HUES64 (cell line): ENCODE results near the gene CRELD2. TPM values are rescaled to one million over a fixed set of nuclear protein-coding genes. Genes with fewer than 3 reads are reported as not detected.

Experiments
- H3K27ac ChIP-seq: 2 replicates; pipeline ENCODE4 v1.7.0; 2013; ENCODE audit warnings: low read depth, low read length, inconsistent platforms
- H3K27me3 ChIP-seq: 2 replicates; pipeline ENCODE4 v1.6.1; 2013; ENCODE audit warnings: mild to moderate bottlenecking, low read length; ENCODE audit not compliant: insufficient read depth
- H3K36me3 ChIP-seq: 2 replicates; pipeline ENCODE4 v1.6.1; 2013; ENCODE audit warnings: mild to moderate bottlenecking, low read length; ENCODE audit not compliant: insufficient read depth
- H3K4me1 ChIP-seq: 2 replicates; pipeline ENCODE4 v1.6.1; 2013; ENCODE audit warnings: mild to moderate bottlenecking, low read length, moderate library complexity; ENCODE audit not compliant: insufficient read depth
- H3K4me3 ChIP-seq: 2 replicates; pipeline ENCODE4 v1.5.1; 2013; ENCODE audit warnings: mild to moderate bottlenecking, low read length, moderate library complexity
- H3K9ac ChIP-seq: 2 replicates; pipeline ENCODE4 v1.6.1; 2013; ENCODE audit warnings: mild to moderate bottlenecking, low read depth, low read length
- H3K9me3 ChIP-seq: 2 replicates; pipeline ENCODE4 v1.6.1; 2013; ENCODE audit warnings: low read depth, low read length; ENCODE audit not compliant: insufficient read depth
- WGBS: fragments of 150-250, 120-280 bp; methylation state at CpG from one replicate; pipeline ENCODE4 v1.1.7; 2013; ENCODE audit warnings: missing lambda C conversion rate; 5-methylcytosine and 5-hydroxymethylcytosine counted together
- polyA plus RNA-seq, 2 experiments: library from polyadenylated mRNA; stranded (reverse); fragments of 50-300 nt; gene quantifications; one replicate each; pipeline ENCODE4 v1.2.3, GENCODE V29; 2013

CRELD2 gene, protein sequence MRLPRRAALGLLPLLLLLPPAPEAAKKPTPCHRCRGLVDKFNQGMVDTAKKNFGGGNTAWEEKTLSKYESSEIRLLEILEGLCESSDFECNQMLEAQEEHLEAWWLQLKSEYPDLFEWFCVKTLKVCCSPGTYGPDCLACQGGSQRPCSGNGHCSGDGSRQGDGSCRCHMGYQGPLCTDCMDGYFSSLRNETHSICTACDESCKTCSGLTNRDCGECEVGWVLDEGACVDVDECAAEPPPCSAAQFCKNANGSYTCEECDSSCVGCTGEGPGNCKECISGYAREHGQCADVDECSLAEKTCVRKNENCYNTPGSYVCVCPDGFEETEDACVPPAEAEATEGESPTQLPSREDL
- polyA plus RNA-seq (2013, experiment 1 of 2): 26.5 TPM
- polyA plus RNA-seq (2013, experiment 2 of 2): 22.8 TPM

DNA sequence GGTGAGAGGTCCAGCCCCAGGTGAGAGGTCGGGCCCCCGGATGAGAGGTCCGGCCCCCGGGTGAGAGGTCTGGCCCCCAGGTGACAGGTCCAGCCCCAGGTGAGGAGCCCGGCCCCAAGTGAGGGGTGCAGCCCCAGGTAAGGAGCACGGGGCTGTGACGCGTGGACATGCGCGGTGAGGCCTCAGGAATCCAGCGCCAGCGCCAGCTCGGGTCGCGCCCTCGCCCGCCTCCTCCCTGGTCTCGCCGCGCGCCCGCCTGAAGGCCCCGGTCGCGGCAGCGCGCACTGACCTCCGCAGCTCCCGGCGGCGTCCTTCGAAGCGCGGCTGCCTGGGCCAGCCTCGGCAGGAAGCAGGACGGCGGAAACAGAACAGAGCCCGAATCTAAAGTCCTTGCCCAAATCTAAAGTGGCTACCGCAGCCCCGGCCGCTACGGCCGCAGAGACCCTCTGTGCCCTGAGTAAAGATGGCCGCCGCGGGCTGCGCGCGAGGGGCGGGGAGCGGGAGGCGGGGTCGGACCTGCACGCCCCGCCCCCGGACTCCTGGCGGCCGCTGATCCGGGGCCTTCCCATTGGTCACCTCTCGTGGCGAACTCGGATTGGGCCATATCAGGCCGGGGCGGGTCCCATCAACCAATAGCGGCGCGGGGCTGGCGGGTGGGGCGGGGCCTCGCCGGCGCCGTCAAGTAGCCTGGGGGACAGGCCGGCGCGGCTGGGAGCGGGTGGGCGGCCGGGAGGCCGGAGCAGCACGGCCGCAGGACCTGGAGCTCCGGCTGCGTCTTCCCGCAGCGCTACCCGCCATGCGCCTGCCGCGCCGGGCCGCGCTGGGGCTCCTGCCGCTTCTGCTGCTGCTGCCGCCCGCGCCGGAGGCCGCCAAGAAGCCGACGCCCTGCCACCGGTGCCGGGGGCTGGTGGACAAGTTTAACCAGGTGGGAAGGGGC lies at the start of gene CRELD2, which contains the start of gene ALG12:
Gene CRELD2 (plus strand): TSS at position 661 of the 937 bp plus-strand sequence. CDS start 136 bp downstream, at position 797.
Gene ALG12 (minus strand): TSS at position 465 of the 937 bp plus-strand sequence. CDS start 4,673 bp downstream, outside the sequence.
- no peaks in the 10 kb centered on the region for H3K4me1 ChIP-seq
- H3K27ac ChIP-seq: peak within 1 kb of the TSS; percentile 97
- H3K9me3 ChIP-seq: no peaks in the 10 kb centered on the region
- H3K4me3 ChIP-seq: peak within 1 kb of the TSS; percentile 89
- peaks cover 19% of the 10 kb centered on the region for H3K36me3 ChIP-seq
- under 1% methylated on average over 103 of the region's 103 CpGs for WGBS
- H3K27me3 ChIP-seq: no peaks in the 10 kb centered on the region
- peak within 1 kb of the TSS; percentile 93 for H3K9ac ChIP-seq

DNA sequence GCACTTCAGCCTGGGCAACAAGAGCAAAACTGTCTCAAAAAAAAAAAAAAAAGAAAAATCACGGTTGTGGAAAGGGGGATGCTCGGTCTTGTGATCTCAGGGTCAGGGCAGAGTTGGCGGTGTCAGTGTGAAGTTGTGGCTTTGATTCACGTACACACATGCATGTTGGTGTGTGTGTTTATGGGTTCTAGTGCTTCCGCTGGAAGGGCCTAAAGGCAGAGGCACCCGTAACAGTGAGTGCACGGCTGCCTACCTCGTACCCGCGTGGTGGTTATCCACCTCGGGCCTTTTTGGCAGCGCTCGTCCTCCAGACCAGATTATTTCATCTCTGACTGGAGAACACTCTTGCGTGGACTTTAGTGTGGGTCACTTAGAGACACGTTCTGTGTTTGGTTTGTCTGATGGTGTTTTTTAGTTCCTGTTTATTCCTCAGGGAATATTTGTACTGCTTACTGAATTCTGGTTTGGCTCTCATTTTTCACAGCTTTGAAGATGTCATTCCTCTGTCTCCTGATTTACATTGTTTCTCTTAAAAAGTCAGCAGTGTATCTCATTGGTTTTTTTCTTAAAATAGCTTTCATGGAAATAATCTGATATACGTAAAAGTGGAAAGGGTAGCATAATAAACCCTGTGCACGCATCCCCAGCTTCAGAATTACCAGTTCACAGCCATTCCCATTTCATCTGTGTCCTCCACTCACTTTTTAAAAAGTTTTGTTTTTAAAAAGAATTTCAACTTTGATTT lies 49.2 kb upstream of the CRELD2 start:
- Histone ChIP-seq H3K27me3 (no peaks in the 10 kb centered on the region), H3K9me3 (peaks cover 29% of the 10 kb centered on the region), H3K36me3 (0 out of 2 replicates have a peak, but pooled peaks cover 2% of the 10 kb centered on the region), H3K4me1 (no peaks in the 10 kb centered on the region), H3K27ac (no peak overlapping the region), H3K4me3 (no peak overlapping the region), H3K9ac (no peak overlapping the region)
- WGBS: 97% methylated on average over 17 of the region's 17 CpGs

DNA sequence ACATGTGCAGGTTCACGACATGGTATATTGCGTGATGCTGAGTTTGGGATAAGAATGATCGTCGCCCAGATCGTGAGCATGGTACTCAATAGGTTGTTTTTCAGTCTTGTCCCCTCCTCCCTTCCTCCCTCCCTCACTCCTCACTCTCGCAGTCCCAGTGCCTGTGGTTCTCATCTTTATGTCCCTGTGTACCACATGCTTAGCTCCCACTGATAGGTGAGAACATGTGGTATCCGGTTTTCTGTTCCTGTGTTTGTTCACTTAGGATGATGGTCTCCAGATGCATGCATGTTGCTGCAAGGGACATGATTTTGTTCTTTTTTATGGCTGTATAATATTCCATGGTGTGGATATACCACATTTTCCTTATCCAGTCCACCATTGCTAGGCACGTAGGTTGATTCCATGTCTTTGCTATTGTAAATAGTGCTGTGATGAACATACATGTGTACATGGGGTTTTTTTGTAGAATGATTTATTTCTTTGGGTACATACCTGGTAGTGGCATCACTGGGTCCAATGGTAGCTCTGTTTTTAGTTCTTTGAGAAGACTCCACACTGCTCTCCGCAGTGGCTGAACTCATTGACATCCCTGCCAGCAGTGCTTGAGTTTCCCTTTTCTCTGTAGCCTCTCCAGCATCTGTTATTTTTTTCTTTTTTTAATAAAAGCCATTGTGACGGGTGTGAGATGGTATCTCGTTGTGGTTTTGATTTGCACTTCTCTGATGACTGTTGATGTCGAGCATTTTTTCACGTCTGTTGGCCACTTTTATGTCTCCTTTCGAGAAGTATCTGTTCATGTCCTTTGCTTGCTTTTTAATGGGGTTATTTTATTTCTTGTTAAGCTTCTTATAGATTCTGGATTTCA lies 48.4 kb upstream of the CRELD2 start:
- 97% methylated on average over 14 of the region's 14 CpGs for WGBS
- Histone ChIP-seq H3K9me3 (peaks cover 26% of the 10 kb centered on the region), H3K36me3 (no peaks in the 10 kb centered on the region)

DNA sequence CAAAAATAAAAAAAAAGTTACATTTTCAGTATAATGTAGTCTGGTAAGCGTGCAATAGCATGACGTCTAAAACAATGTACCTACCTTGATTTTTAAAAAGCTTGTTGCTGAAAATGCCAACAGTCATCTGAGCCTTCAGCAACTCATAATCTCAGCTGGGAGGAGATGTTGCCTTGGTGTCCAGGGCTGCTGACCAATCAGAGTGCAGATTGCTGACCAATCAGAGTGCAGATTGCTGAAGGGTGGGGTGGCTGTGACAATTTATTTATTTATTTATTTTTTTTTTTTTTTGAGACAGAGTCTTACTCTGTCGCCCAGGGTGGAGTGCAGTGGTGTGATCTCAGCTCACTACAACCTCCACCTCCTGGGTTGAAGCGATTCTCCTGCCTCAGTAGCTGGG lies 47.0 kb upstream of the CRELD2 start:
- Histone ChIP-seq H3K27me3 (no peaks in the 10 kb centered on the region), H3K4me3 (no peak overlapping the region), H3K9me3 (peaks cover 16% of the 10 kb centered on the region), H3K36me3 (peaks cover 1% of the 10 kb centered on the region; the same call in 1 of the 2 replicates), H3K4me1 (no peaks in the 10 kb centered on the region), H3K27ac (no peak overlapping the region), H3K9ac (no peak overlapping the region)
- WGBS: 96% methylated on average over 4 of the region's 4 CpGs

More for the DNA sequence above, 48.4 kb upstream of the CRELD2 start:
- no peak overlapping the region for H3K27ac ChIP-seq
- H3K27me3 ChIP-seq: no peaks in the 10 kb centered on the region
- H3K9ac ChIP-seq: no peak overlapping the region
- H3K4me3 ChIP-seq: no peak overlapping the region
- H3K4me1 ChIP-seq: no peaks in the 10 kb centered on the region

DNA sequence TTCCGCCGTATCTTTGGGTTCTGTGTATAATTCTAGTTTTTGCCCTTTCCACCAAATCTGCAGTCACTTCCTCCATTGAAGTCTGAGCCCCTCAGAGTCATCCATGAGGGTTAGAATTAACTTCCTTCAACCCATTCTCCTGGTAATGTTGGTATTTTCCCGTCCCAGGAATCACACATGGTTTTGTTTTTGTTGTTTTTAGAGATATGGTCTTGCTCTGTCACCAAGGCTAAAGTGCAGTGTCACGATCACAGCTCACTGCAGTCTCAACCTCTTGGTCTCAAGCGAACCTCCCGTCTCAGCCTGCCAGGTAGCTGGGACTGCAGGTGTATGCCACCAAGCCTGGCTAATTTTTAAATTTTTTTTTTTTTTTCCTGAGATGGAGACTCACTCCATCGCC lies 46.1 kb upstream of the CRELD2 start:
- Histone ChIP-seq H3K27ac (no peak overlapping the region), H3K9ac (no peak overlapping the region), H3K9me3 (peaks cover 13% of the 10 kb centered on the region), H3K4me1 (no peaks in the 10 kb centered on the region), H3K4me3 (no peak overlapping the region), H3K27me3 (no peaks in the 10 kb centered on the region), H3K36me3 (peaks cover 4% of the 10 kb centered on the region; the same call in 1 of the 2 replicates)
- WGBS: 95% methylated on average over 7 of the region's 7 CpGs

DNA sequence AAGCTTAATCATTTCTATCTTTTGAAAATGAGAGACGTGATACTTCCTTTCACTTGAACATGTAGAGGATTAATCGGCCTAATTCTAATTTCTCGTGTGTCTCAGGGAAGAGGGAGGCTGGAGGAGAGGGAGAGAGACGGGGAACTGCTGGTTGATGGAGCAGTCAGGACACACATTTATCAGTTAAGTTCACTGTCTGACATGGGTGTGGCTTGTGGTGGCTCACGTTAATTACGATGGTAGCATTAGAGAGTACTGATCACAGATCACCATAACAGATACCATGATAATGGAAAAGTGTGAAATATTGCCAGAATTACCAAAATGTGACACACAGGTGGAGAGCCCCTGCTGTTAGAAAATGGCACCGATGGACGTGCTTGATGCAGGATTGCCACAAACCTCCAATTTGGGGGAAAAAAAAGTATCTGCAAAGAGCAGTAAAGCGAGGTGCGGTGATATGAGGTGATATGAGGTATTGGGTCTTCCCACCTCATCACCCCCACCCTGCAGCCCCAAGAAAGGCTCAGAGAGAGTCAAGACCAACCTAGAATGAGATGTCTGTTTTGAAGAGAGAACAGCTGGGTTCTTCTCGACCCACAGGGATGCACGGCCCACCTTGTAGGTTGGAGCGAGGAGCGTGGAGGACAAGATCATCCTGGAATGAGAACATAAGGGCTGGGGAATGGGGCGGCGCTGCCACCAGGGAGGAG lies 45.0 kb upstream of the CRELD2 start:
- Histone ChIP-seq H3K9me3 (peaks cover 13% of the 10 kb centered on the region), H3K36me3 (peaks cover 10% of the 10 kb centered on the region; the same call in 1 of the 2 replicates), H3K4me1 (no peaks in the 10 kb centered on the region), H3K9ac (no peak overlapping the region), H3K27ac (no peak overlapping the region), H3K4me3 (no peak overlapping the region), H3K27me3 (no peaks in the 10 kb centered on the region)
- WGBS: 93% methylated on average over 16 of the region's 16 CpGs

DNA sequence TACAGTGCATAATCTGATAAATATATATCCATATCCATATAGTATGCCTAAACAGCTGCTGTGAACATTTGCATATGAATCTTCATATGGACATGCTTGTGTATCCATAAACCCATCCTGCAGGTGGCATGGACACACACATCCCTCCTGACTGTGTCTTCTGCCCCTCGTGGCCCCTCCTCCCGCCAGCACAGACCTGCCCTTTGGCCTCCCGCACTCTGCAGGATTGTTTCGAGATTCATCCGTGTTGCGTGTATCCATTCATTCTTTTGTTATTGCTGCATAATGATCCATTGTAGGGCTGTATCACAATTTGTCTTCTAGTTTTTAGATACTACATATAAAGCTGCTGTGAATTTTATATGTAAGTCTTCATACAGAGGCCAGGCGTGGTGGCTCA lies 40.8 kb upstream of the CRELD2 start:
- H3K36me3 ChIP-seq: peaks cover 12% of the 10 kb centered on the region; the same call in 1 of the 2 replicates
- H3K27me3 ChIP-seq: no peaks in the 10 kb centered on the region
- 0 out of 2 replicates have a peak, but pooled peaks cover 7% of the 10 kb centered on the region for H3K4me1 ChIP-seq
- no peaks in the 10 kb centered on the region for H3K9me3 ChIP-seq
- no peak overlapping the region for H3K27ac ChIP-seq
- H3K4me3 ChIP-seq: no peak overlapping the region
- H3K9ac ChIP-seq: no peak overlapping the region
- 94% methylated on average over 7 of the region's 7 CpGs for WGBS

DNA sequence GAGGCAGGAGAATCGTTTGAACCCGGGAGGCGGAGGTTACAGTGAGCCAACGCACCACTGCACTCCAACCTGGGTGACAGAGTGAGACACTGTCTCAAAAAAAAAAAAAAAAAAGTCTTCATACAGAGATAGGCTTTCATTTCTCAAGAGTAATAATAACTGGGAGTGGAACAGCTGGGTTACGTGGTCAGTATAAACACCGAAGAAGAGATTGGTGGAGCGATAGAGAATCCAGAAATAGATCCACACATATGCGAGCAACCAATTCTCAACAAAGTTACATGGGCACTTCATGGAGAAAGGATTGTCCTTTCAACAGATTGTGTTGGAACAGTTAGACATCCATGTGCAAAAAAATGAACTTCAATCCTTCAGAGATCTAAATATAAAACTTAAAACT lies 40.2 kb upstream of the CRELD2 start:
- Histone ChIP-seq H3K9me3 (no peaks in the 10 kb centered on the region), H3K4me3 (no peak overlapping the region), H3K9ac (no peak overlapping the region), H3K36me3 (peaks cover 16% of the 10 kb centered on the region), H3K27ac (no peak overlapping the region), H3K27me3 (no peaks in the 10 kb centered on the region), H3K4me1 (0 out of 2 replicates have a peak, but pooled peaks cover 7% of the 10 kb centered on the region)
- WGBS: 97% methylated on average over 8 of the region's 8 CpGs

DNA sequence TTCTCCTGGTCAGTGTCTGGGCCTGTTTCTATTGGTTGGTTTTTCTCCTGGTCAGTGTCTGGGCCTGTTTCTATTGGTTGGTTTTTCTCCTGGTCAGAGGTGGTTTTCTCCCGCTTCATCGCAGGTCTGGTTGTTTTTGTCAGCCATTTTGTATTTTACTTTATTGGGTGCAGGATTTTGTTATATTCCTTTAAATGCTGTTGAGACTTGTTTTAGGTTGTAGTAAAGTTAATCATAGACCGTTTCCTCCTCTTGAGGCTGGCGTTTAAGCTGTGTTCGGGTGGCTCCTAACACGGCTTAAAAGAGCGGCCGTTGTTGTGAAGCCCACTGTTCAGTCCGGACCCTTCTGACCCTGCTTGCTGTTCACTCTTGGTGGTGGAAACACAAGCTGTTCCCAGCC lies 38.6 kb upstream of the CRELD2 start:
- Histone ChIP-seq H3K36me3 (peaks cover 32% of the 10 kb centered on the region), H3K4me1 (0 out of 2 replicates have a peak, but pooled peaks cover 7% of the 10 kb centered on the region)

More for the DNA sequence above, 38.6 kb upstream of the CRELD2 start:
- no peak overlapping the region for H3K9ac ChIP-seq
- H3K27ac ChIP-seq: no peak overlapping the region
- WGBS: 92% methylated on average over 9 of the region's 9 CpGs
- no peaks in the 10 kb centered on the region for H3K27me3 ChIP-seq
- H3K9me3 ChIP-seq: no peaks in the 10 kb centered on the region
- H3K4me3 ChIP-seq: no peak overlapping the region
